Measurements from ENCODE around the gene PPM1L. TPM values are rescaled to one million over a fixed set of nuclear protein-coding genes. Genes with fewer than 3 reads are reported as not detected.

The PPM1L gene
- total RNA-seq, 1 experiment from 2014 or later = 7.3 TPM

DNA sequence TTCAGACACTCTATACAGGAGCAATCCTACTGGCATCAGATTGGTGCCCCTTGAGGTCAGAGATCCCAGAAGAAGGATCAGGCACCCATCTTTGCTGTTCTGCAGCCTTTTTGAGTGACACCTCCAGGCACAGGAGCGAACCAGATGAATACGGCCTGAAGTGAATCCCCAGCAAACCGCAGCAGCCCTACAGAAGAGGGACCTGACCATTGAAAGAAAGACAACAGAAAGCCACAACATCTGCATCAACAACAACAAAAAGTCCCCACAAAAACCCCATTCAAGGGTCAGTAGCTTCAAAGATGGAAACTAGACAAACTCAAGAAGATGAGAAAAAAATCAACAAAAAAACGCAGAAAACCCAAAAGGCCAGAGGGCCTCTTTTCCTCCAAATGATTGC, 130.4 kb downstream of the PPM1L start:
- no peak overlapping the region for H3K27ac Mint-ChIP-seq
- H3K4me3 Mint-ChIP-seq = no peak overlapping the region
- no peak for DNase-seq

More for the DNA sequence above, 130.4 kb downstream of the PPM1L start:
- H3K4ac ChIP-seq (ENCODE audit: low read depth, low read length) = no peak overlapping the region
- no peak overlapping the region for H4K91ac ChIP-seq (ENCODE audit: insufficient read length, low read depth, low read length)
- no peak overlapping the region for H3K56ac ChIP-seq (ENCODE audit: insufficient read length, low read depth, low read length)
- no peak overlapping the region for H2BK12ac ChIP-seq (ENCODE audit: insufficient read length, low read depth, low read length)
- no peak overlapping the region for H3K14ac ChIP-seq (ENCODE audit: insufficient read depth, low read length)
- H3K27me3 ChIP-seq (ENCODE audit: insufficient read depth, low read length) = no peaks in the 10 kb centered on the region
- Mint-ChIP-seq H3K27me3 (ENCODE audit: low read depth) (no peaks in the 10 kb centered on the region), H3K9me3 (peaks cover 22 to 37% of the 10 kb centered on the region in 2 experiments), H3K36me3 (ENCODE audit: insufficient read depth in 1 of 3, low read depth in 3 of 3) (peaks cover 14 to 48% (median 31%) of the 10 kb centered on the region in 3 experiments), H3K4me1 (peaks cover 19% of the 10 kb centered on the region in 2 experiments)
- H3K4me2 ChIP-seq (ENCODE audit: insufficient read depth, insufficient read length, low read length) = no peak overlapping the region
- no peak overlapping the region for H3T11ph ChIP-seq (ENCODE audit: low read length)
- H4K5ac ChIP-seq (ENCODE audit: insufficient read length, low read depth, low read length) = no peak overlapping the region
- H3K9me3 ChIP-seq (ENCODE audit: control insufficient read depth, low read depth, low read length) = no peaks in the 10 kb centered on the region
- H2BK20ac ChIP-seq (ENCODE audit: low read depth, low read length, poor library complexity, severe bottlenecking) = no peak overlapping the region
- no peak overlapping the region for H3K9ac ChIP-seq (ENCODE audit: extremely low read depth, insufficient read length, low read length)
- no peak overlapping the region for H2BK120ac ChIP-seq (ENCODE audit: low read depth, low read length, poor library complexity, severe bottlenecking)
- H4K20me1 ChIP-seq (ENCODE audit: control insufficient read depth, insufficient read depth, insufficient read length) = no peaks in the 10 kb centered on the region
- H2BK15ac ChIP-seq (ENCODE audit: low read depth, low read length) = no peak overlapping the region
- no peak for TF ChIP-seq CTCF (conservative IDR thresholded peaks at IDR 0.05)
- H3K79me1 ChIP-seq (ENCODE audit: insufficient read depth, low read depth, low read length, poor library complexity, severe bottlenecking) = no peaks in the 10 kb centered on the region
- H3K27ac ChIP-seq (ENCODE audit: insufficient read length, low read depth, low read length) = no peak overlapping the region
- WGBS (ENCODE audit: extremely low coverage, insufficient read length, low lambda C conversion rate) = no CpG with 5 or more reads among the region's 4 CpGs
- no peak overlapping the region for H2AK5ac ChIP-seq (ENCODE audit: insufficient read length, low read length)
- H4K8ac ChIP-seq (replicated peaks; ENCODE audit: insufficient read length, low read depth, low read length) = no peak overlapping the region
- H3K79me2 ChIP-seq (ENCODE audit: insufficient read depth, low read length) = no peaks in the 10 kb centered on the region
- H3K4me1 ChIP-seq (ENCODE audit: insufficient read depth, low read length) = no peaks in the 10 kb centered on the region; the same call in 1 of the 2 replicates
- H3K18ac ChIP-seq (ENCODE audit: insufficient read length, low read depth, low read length) = no peak overlapping the region
- H3K23ac ChIP-seq (ENCODE audit: insufficient read length, low read depth, low read length) = no peak overlapping the region
- H3K23me2 ChIP-seq (ENCODE audit: insufficient read length, low read depth, low read length, poor library complexity, severe bottlenecking) = peaks cover 4% of the 10 kb centered on the region
- no peak overlapping the region for H2AFZ ChIP-seq (ENCODE audit: low read length)
- H2BK5ac ChIP-seq (ENCODE audit: insufficient read length, low read length) = no peak overlapping the region
